GM21825 (cell line): ENCODE measurements around the gene FTO.
"Not testable (repeated sequence)": the region's sequence is repeated elsewhere in the genome, so short reads cannot be mapped to it uniquely, and the experiment has no call there.

Experiments used
- ATAC-seq: cut with Tn5 transposase; IDR thresholded peaks from one replicate; pipeline ENCODE4 v1.9.1; 2021; ENCODE audit warnings: mild to moderate bottlenecking, moderate library complexity; ENCODE audit not compliant: unreplicated experiment

The FTO gene

GRCh38 chr16:53703590-53704444, at the start of gene FTO, which contains the start of gene RPGRIP1L:
Gene FTO, plus strand, starts transcription at chr16:53704156.
Gene RPGRIP1L, minus strand, starts transcription at chr16:53703859. Its CDS starts 3,136 bp downstream, at chr16:53700723.
- peak; percentile 99 for ATAC-seq

GRCh38 chr16:53654946-53655345, 49.0 kb upstream of the FTO start:
- ATAC-seq, result no peak

GRCh38 chr16:53662072-53662471, 41.9 kb upstream of the FTO start:
- ATAC-seq, result no peak

- peak; percentile 52 for ATAC-seq
Measured at GRCh38 chr16:53664724-53665345, 39.1 kb upstream of the FTO start.

GRCh38 chr16:53666786-53667415, 37.1 kb upstream of the FTO start:
- no peak for ATAC-seq

- no peak for ATAC-seq
Measured at GRCh38 chr16:53668869-53669268, 35.1 kb upstream of the FTO start.

- no peak for ATAC-seq
Measured at GRCh38 chr16:53672461-53672860, 31.5 kb upstream of the FTO start.

- no peak for ATAC-seq
Measured at GRCh38 chr16:53673189-53673588, 30.8 kb upstream of the FTO start.

- no peak for ATAC-seq
Measured at GRCh38 chr16:53678155-53678554, 25.8 kb upstream of the FTO start.

- no peak for ATAC-seq
Measured at GRCh38 chr16:53678756-53679343, 25.1 kb upstream of the FTO start.

GRCh38 chr16:53680756-53681155, 23.2 kb upstream of the FTO start:
- ATAC-seq, result no peak

- no peak for ATAC-seq
Measured at GRCh38 chr16:53681354-53681753, 22.6 kb upstream of the FTO start.

GRCh38 chr16:53685334-53685733, 18.6 kb upstream of the FTO start:
- ATAC-seq, result not testable (repeated sequence)

- no peak for ATAC-seq
Measured at GRCh38 chr16:53686710-53687109, 17.2 kb upstream of the FTO start.

GRCh38 chr16:53689636-53690035, 14.3 kb upstream of the FTO start:
- ATAC-seq, result no peak

GRCh38 chr16:53690771-53691170, 13.2 kb upstream of the FTO start:
- ATAC-seq, result no peak

- no peak for ATAC-seq
Measured at GRCh38 chr16:53692146-53692545, 11.8 kb upstream of the FTO start.

- ATAC-seq, result no peak
Measured at GRCh38 chr16:53693320-53693719, 10.6 kb upstream of the FTO start.

- ATAC-seq, result no peak
Measured at GRCh38 chr16:53695070-53695469, 8.9 kb upstream of the FTO start.

GRCh38 chr16:53698271-53698670, 5.7 kb upstream of the FTO start:
- ATAC-seq, result not testable (repeated sequence)

- no peak for ATAC-seq
Measured at GRCh38 chr16:53704445-53704813, 473 bp downstream of the FTO start.
